DMS53 treated with DMSO at 0.1 percent for 48 hours (cell line): ENCODE measurements around the gene SYNC.
"Not testable (repeated sequence)": the region's sequence is repeated elsewhere in the genome, so short reads cannot be mapped to it uniquely, and the experiment has no call there.

Experiments
- DNase-seq: peaks from one replicate; lab custom pipeline; 2025; ENCODE audit not compliant: unreplicated experiment; lab: John Stamatoyannopoulos, UW

The SYNC gene

DNA sequence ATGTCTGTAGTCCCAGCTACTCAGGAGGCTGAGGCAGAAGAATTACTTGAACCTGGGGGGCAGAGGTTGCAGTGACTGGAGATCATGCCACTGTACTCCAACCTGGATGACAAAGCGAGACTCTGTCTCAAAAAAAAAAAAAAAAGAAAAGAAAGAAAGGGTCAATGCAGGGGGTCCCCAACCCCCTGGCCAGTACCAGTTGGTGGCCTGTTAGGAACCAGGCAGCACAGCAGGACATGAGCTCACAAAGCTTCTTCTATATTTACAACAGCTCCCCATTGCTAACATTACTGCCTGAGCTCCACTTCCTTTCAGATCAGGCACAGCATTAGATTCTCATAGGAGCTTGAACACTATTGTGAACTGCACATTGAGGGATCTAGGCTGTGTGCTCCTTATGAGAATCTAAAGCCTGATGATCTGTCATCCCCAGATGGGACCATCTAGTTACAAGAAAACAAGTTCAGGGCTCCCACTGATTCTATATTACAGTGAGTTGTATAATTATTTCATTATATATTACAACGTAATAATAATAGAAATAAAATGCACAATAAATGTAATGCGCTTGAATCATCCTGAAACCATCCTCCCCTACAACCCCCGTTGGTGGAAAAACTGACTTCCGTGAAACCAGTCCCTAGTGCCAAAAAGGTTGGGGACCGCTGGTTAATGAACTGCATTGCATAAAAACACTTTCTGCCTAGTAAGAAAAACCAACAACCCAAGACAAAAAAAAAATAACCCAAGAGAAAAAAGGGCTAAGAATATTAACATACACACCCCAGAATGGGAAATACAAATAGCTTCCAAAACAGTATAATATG lies 55.0 kb downstream of the SYNC start:
- DNase-seq: no peak

DNA sequence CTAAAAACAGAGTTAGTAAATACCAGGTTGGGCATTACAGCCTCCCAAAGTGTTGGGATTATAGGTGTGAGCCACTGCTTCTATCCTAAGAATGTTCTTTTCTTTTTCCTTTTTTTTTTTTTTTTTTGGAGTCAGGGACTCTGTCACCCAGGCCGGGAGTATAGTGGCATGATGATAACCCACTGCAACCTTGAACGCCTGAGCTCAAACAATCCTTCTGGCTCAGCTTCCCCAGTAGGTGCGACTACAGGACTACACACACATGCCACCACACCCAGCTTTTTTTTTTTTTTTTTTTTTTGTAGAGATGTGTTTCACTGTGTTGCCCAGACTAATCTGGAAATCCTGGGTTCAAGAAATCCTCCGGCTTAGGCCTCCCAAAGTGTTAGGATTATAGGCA lies 58.1 kb downstream of the SYNC start:
- DNase-seq: no peak

DNA sequence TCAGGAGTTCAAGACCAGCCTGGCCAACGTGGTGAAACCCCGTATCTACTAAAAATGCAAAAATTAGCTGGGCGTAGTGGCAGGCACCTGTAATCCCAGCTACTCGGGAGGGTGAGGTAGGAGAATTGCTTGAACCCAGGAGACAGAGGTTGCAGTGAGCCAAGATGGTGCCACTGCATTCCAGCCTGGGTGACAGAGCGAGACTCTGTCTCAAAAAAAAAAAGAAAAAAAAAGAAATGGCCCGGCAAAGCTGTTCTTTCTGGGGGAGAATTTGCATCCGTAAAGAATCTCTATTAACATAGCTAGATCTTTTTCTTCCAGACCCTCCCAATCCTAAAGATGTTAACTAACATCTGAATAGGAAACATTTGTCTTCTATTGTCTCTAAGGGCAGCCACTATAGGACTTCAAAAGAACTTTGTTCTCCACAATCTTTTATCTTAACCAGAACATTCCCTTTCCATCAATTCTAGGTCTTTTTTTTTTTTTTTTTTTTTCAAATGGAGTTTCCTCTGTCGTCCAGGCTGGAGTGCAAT lies 60.2 kb downstream of the SYNC start:
- not testable (repeated sequence) for DNase-seq

DNA sequence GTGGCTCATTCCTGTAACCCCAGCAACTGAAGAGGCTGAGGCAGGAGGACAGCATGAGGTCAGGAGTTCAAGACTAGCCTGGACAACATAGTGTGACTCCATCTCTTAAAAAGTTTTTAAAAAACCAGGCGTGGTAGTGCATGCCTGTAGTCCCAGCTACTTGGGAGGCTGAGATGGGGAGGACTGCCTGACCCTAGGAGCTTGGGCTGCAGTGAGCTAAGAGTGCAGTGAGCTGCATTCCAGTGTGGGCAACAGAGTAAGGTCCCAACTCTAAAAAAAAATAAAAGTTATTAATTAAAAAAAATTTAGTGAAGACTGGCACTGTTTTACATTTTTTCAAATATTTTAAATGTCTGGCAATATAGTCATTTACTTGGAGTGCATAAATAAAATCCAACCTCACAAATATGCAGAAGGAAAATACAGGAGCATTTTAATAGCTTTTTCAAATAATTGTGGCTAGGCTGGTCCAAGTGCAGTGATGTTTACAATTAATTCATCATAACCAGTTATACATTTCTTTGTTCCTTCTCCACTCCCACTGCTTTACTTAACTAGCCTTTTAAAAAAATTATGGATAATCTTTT lies 63.0 kb downstream of the SYNC start:
- DNase-seq: no peak

DNA sequence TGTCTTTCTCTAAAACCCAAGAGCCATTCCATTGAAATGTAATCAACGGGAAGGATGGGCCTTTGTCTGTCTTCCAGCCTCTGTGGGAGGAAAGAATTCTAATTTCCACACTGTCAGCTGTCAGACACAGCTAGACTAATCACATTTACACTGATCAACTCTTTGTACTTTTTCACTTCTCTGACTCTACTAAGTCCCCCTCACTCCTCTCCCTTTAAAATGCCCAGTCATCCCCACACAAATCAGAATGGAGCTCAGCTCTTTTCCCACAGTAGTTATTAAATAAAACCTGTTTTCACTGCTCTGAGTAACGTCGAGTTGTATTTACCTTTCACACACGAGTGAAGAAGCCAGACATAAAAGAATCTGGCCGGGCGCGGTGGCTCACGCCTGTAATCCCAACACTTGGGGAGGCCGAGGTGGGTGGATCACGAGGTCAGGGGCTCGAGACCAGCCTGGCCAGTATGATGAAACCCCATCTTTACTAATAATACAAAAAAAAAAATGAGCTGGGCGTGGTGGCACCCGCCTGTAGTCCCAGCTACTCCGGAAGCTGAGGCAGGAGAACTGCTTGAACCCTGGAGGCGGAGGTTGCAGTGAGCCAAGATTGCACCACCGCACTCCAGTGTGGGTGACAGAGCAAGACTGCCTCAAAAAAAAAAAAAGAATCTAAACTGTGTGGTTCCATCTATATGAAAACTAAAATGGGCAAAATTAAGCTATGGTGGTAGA lies 65.5 kb downstream of the SYNC start:
- DNase-seq: no peak

DNA sequence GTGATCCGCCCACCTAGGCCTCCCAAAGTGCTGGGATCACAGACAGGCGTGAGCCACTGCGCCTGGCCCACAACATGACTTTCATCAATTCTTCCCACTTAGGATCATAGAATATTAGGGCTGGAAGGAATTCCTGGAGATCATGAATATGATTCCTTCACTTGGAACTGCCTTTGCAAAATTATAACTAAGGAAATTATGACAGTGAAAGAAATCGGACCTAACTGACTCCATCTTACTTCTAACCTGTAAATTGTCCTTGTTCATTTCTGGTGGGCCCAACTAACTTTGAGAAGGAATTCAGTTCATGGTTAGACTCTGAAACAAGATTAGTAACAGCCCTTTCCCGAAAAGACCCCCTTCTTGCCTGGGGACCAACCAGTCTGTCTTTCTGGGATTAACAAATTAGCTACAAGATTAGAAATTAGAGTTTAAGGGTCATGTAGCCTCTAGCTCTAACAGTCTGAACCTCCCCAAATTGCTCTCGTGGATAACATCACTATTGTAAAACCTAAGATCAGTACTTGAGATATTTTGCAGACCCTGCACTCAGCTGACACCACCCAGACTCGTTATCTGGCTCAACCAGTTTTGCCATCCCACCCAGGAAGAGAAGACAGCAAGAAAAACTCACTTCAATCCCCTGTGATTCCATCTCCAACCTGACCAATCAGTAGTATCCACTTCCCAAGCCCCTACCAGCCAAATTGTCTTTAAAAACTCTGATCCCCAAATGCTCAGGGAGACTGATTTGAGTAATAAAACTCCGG lies 66.9 kb downstream of the SYNC start:
- DNase-seq: no peak

DNA sequence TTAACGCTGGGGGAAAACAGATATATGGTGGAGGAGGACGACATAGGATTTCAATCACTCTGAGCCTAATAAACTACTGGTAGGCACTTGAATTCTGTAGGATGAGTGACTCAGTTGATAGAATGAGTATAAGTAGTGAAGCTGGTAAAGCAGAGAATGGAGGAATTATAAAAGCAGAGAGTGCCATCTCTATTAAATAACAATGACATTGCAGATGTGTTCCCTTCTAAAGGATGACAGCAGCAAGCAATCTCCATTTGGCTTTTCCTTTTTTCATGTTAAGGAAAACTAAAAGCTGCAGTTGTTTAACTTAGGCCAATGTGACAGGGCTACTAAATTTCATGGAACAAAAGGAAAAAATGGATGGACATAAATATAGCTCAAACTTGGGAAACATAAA lies 69.7 kb downstream of the SYNC start:
- DNase-seq: no peak

DNA sequence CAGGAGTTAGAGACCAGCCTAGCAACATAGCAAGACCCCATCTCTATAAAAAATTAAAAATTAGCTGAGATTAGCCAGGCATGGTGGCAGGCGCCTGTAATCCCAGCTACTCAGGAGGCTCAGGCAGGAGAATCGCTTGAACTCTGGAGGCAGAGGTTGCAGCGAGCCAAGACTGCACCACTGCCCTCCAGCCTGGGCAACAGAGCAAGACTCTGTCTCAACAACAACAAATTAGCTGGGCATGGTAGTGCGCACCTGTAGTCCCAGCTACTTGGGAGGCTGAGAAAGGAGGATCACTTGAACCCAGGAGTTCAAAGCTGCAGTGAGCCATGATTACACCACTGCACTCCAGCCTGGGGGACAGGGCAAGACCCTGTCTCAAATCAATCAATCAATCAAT lies 72.4 kb downstream of the SYNC start:
- not testable (repeated sequence) for DNase-seq
